Measurements from ENCODE around the gene TTC9.

The TTC9 gene

GRCh38 chr14:70641548-70642302 is at the start of gene TTC9:
TTC9 (plus strand) TSS chr14:70641916; CDS start chr14:70642130, 214 bp downstream.
- DNase-seq (ENCODE audit: low read depth) = no peak

DNA sequence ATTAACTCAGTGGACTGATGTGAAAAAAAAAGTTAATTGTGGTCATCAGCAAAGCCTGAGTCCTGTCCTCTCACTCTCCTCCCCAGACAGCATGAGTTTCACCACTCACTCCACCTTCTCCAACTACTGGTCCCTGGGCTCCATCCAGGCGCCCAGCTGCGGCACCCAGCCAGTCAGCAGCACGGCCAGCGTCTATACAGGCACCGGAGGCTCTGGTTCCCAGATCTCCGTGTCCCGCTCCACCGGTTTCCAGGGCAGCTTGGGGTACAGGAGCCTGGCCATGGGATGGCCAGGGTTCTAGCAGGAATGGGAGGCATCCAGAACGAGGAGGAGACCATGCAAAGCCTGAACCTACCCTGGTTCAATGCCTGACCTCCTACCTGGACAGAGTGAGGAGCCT is 47.3 kb upstream of the TTC9 start:
- no peak for DNase-seq (ENCODE audit: low read depth)

- DNase-seq (ENCODE audit: low read depth) = no peak
These were observed 46.1 kb upstream of the TTC9 start for GRCh38 chr14:70595443-70596185.

GRCh38 chr14:70597731-70598130 is 44.0 kb upstream of the TTC9 start:
- no peak for DNase-seq (ENCODE audit: low read depth)

DNA sequence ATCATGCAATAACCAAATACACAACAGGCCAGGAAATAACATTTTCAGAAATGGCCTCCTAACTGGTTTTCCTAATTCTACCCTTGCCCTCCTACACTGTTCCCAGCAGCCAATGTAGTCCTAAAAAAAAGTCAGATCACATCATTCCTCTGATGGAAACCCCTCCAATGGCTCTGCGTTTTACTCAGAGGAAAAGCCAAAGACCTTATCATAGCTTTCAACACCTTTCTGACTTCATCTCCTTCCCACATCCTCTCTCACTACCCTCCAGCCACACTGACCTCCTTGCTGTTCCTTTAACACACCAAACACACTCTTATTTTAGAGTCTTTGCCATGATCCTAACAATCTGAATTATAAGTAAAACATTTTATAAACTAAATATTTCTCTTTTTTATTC is 42.4 kb upstream of the TTC9 start:
- DNase-seq (ENCODE audit: low read depth) = no peak

DNA sequence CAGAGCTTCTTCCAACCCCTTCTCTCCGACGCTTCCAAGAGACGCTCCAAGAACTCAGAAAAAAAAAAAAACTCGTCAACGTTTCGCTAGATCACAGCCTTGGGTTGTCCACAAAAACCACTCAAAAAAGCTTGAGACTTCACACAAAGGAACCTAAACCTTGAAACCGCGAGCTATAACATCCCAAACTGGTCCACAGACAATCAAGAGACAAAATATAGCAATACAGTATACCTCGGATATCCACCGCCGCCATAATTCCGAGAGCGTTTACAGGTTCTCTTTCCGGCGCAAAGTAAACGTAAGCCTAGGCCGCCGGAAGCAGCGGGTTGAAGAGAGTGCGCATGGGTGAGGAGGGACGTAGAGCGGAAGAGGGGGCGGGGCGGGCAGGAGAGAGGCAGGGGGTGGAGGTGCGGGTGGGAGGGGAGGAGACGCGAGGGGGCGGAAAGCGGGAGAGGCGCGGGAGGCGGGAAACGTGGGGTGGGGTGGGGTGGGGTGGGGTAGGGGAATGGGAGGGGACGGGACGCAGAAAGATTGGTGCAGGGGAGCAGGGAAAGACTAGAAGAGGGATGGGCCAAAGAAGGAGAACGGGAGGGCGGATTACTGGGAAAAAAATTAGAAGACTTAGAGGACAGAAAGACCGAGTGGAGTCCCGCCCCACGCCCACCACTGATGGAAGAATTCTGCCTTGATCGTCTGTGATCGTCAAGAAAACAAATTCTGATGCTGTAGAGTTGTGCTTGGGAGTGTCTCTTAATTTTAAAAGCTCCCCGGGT is 41.1 kb upstream of the TTC9 start, which contains the start of gene MED6:
TSS of gene MED6 (minus strand) at position 274 of the 776 bp plus-strand sequence. CDS start at position 256, 18 bp downstream.
- DNase-seq (ENCODE audit: low read depth) = peak; percentile 85

DNA sequence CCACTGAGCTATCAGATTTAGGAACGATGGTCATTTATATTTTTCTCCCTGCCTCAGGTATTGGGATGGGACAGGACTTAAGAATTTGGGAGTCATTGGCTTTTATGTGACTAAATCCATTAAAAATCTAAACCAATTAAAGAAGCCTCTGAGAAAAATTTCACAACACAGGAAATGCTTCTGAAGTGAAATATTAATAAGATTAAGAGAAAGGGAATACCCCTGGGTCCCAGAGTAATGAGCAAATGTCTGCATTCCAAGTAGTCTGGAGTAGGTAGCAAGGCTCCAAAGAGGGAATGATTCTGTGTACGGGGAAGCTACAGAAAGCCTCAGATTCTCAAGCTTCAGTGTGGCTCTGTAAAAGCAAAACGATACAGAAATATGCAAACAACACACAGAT is 40.6 kb upstream of the TTC9 start:
- DNase-seq (ENCODE audit: low read depth) = no peak

DNA sequence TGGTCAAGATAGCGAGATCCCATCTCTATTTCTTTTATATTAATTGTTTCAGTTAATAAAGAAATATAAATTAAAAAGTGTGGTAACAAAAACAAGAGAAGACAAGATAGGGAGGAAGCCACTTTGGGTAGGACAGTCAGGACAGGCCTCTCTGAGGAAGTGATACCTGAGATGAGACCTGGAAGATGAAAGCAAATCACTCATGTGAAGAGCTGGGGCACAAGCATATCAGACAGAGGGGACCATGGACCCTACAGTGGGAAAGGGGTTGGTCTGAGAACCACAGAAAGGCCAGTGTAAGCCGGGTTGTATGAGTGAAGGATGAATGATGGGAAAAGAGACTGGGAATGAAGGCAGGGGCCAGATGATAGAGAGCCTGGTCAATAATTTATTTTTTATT is 39.5 kb upstream of the TTC9 start:
- DNase-seq (ENCODE audit: low read depth) = no peak

GRCh38 chr14:70611216-70611615 is 30.5 kb upstream of the TTC9 start:
- DNase-seq (ENCODE audit: low read depth) = no peak

DNA sequence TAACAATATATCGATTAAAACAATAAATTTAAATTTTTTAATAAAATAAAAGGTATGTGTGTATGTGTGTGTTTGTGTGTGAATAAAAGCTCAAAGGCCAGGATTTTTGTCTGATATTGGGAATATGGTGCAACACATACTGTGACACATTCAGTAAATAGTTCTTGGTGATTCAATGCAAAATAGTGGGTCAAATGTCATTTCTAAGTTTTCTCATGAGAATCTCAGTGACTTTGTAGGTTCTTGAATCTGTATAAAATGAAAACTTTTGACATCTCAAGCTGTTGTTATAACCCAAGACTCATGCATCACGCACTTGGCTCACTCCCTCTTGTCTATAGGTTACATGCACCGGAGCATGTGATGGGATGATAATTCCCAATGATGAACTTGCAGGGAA is 25.1 kb upstream of the TTC9 start:
- DNase-seq (ENCODE audit: low read depth) = no peak

DNA sequence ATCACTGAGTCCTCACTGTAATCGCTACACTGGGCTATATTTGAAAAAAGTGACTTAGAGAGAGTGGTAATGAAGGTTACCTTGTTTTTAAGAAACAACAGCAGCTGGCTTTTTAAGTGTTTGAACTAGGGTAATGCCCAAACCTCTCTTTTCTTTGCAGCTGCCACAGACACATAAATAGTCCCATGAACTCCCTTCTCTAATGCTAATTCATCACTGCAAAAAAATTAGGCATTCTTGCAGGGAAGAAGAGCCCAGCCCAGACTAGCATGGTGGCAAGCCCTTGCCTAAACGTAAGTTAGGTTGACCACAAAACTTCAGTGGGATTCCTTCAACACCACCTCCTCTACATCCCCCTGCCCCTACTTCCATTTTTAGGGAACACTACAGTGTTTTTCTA is 23.4 kb upstream of the TTC9 start:
- DNase-seq (ENCODE audit: low read depth) = no peak

- no peak for DNase-seq (ENCODE audit: low read depth)
These were observed 22.0 kb upstream of the TTC9 start for GRCh38 chr14:70619708-70620107.

- no peak for DNase-seq (ENCODE audit: low read depth)
These were observed 19.5 kb upstream of the TTC9 start for GRCh38 chr14:70622111-70622712.

- no peak for DNase-seq (ENCODE audit: low read depth)
These were observed 16.7 kb upstream of the TTC9 start for GRCh38 chr14:70624972-70625371.

- no peak for DNase-seq (ENCODE audit: low read depth)
These were observed 9.8 kb upstream of the TTC9 start for GRCh38 chr14:70631948-70632347.

GRCh38 chr14:70635971-70636595 is 5.6 kb upstream of the TTC9 start:
- DNase-seq (ENCODE audit: low read depth) = no peak

DNA sequence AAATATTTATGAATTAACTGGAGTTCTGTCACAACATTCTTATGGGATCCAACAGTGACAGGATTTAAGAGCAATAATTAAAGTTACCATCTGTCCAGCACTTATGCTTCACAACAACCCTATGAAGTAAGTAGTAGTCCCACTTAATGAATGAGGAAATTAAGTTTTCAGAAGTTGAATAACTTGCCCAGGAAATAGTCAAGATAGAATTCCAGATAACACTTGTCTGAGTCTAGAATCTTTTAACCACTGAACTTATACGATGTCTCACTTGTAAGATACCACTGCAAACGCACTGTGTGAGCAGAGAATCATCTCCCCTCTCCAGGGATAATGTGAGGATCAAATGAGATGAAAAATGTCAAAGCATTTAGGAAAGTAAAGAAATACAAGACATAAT is 3.3 kb upstream of the TTC9 start:
- DNase-seq (ENCODE audit: low read depth) = no peak

DNA sequence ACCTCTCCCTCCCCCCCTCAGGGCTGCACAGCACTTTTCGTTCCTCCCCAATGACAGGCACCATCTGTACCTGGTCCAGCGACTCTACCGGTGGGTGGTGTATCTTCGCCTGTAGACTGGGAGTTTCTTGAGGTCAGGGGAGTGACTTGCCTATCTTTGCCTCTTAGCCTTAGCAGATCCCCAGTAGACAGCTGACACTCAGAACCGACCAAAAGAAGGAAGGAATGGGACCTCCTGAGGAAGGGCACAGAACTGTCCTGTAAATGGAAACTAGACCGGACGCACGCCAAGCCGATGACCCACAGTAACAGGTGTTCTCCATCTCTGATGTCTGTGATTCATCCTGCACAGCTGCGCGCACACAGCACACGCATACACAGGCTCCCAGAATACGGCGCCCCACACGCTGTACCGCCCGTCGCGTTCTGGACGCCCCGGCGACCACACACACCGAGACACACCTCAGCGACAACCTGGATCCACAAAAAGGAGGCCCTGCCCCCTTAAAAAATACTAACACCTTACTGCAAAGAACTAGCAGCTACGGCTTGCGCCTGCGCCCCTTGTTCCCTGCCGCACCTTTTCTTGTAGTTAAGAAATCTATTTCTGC is 673 bp upstream of the TTC9 start:
- peak; percentile 30 for DNase-seq (ENCODE audit: low read depth)

DNA sequence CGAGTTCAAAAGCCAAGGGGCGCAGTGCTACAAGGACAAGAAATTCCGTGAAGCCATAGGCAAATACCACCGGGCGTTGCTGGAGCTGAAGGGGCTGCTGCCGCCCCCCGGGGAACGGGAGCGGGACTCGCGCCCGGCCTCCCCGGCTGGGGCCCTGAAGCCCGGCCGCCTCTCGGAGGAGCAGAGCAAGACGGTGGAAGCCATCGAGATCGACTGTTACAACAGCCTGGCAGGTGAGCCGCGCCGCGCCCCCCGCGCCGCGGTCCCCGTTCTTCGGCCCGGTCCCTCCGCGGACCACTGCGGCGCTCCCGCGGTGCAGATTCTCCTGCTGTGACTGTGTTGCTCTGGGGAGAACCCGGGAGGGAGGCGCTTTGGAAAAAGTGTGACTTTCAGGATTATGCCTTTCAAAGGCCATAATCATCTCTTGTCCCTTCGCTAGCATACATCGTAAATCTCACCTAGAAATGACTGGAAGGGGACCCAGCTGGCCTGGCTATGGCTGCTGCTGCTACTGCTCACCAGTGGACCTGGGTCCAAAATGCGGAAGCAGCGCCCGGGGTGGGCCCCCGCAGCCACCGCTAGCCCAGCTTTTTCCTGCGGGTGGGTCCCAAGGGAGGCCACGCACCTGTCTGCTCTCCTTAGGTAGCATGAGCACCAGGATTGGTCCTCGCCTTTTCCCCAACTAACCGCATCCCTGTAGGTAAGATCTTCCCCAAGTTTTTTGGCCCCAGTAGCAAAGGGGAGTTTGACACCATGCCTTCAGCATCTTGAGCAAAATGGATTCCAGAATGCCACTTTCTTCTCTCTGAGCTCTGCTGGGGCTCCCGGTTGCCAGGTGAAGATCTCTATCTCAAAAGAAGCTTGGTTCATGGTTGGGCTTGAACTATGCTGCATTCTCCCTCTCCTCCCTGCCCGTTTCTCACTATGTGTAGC is 853 bp downstream of the TTC9 start:
- no peak for DNase-seq (ENCODE audit: low read depth)

DNA sequence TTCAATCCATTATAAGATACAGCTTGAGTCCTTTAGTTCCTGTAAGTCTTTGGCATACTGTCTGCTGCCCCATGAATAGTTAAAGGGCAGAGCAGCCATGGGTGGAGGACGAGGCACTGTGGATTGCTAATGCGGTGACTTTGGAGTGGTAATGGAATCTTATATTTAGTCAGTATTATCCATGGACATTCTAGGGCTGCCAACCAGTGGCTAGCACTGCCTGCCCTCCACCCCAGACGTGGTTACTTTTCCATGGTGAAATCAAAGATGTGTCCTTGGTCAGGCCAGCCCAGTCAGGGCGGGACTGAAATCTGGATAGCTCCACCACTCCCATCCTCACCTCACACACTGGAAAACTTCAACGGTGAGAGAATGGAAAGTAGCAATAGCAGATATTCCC is 2.3 kb downstream of the TTC9 start:
- DNase-seq (ENCODE audit: low read depth) = no peak
